ENCODE data around the gene QKI. TPM values are rescaled to one million over a fixed set of nuclear protein-coding genes. Genes with fewer than 3 reads are reported as not detected.
A peak's percentile ranks its signal among the peaks of the same experiment; 100 is the strongest.
"Not testable (repeated sequence)": the region's sequence is repeated elsewhere in the genome, so short reads cannot be mapped to it uniquely, and the experiment has no call there.

The QKI gene
- total RNA-seq, 1 donor from 2014 or later: 459 TPM

- ATAC-seq (no peak), DNase-seq (ENCODE audit: missing footprints) (no peak)
- intact Hi-C loops (cut with DNase I): no loop called here
Measured at GRCh38 chr6:163460307-163460782, 45.8 kb downstream of the QKI start.

DNA sequence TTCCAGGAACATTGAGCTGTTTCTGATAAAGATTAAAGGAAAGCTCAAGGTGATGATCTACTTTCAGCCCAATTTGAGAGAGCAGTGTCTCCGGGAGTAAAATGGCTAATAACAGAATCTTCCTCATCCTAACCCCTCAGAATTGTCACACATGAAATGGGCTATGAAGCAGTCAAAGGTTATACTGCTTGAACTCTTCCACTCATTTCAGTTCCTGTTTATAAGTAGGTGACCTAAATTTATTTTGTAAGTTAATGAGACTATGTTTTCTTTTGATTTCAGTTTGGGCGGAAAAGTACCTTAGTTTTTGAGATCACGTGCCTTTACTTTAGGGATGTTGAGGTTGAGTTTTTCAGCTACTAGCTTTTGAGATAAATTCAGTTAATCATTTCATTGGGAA lies 47.2 kb downstream of the QKI start:
- ATAC-seq (no peak), DNase-seq (ENCODE audit: missing footprints) (no peak)
- intact Hi-C loops (cut with DNase I): no loop called here

DNA sequence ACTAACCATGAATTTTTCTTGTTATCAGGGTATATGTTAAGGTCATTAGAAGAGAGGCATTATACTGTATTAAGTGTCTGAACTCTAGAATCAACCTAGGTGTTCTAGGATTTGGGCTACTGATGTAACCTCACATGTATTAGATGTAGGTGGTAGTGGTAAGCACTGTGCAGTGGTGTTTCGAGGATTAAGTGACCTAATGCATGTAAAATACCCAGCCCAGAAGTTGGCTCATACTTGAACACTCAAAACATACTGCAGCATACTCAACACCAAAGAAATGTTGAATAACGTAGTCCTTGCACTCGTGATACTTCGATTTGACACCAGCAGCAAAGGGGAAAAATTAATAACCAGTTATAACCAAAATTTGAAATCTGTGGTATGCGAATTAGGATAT lies 48.7 kb downstream of the QKI start:
- ATAC-seq: no peak
- DNase-seq (ENCODE audit: missing footprints): no peak
- intact Hi-C loops (cut with DNase I): no loop called here

GRCh38 chr6:163463795-163464194 lies 49.3 kb downstream of the QKI start:
- ATAC-seq (no peak), DNase-seq (ENCODE audit: missing footprints) (no peak)
- intact Hi-C loops (cut with DNase I): no loop called here

DNA sequence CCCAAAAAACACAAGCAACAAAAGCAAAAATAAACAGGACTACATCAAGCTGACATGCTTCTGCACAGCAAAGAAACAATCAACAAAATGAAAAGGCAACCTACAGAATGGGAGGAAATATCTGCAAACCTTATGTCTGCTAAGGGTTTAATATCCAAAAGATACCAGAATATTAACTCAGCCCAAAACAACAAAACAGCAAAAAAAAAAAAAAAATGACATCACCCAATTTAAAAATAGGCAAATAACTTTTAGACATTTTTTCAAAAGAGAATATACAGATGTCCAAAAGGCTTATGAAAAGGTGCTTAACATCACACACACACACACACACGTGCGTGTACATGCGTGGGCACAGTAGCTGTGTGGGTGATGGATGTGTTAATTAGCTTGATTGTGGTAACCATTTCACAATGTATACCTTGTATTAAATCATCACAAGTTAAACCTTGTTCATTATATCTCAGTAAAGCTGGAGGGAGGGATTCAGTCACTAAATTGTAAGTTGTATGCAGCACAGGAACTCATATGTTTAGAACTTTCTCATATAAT lies 52.4 kb downstream of the QKI start:
- DNase-seq (ENCODE audit: missing footprints) (peak; percentile 62), ATAC-seq (peak; percentile 14)
- intact Hi-C loops (cut with DNase I): no loop called here

- no peak for DNase-seq (ENCODE audit: missing footprints)
- no peak for ATAC-seq
Measured at GRCh38 chr6:163468738-163469137, 54.2 kb downstream of the QKI start.

GRCh38 chr6:163469459-163469985 lies 55.0 kb downstream of the QKI start:
- no peak for DNase-seq (ENCODE audit: missing footprints)
- no peak for ATAC-seq
- intact Hi-C loops (cut with DNase I): no loop called here

More at GRCh38 chr6:163468738-163469137, 54.2 kb downstream of the QKI start:
- intact Hi-C loops (cut with DNase I): no loop called here

DNA sequence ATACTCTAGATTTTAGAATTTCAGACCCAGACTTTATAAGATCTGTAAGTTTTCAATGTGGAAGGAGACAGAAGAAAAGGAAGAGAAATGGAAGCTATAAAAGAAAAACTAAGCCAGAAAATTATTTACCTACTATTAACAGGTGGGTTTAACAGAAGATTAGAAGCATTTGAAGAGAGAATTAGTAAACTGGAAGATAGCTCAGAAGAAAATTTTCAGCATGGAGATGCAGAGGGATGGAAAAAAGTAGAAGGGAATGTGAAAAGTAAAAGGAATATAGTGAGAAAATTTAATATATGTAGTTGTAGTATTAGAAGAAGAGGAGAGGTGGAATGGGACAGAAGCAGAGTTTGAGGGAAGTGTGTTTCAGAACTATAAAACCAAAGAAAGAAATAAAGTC lies 56.1 kb downstream of the QKI start:
- ATAC-seq (no peak), DNase-seq (ENCODE audit: missing footprints) (no peak)
- intact Hi-C loops (cut with DNase I): no loop called here

- no peak for DNase-seq (ENCODE audit: missing footprints)
- intact Hi-C loops (cut with DNase I): no loop called here
- no peak for ATAC-seq
Measured at GRCh38 chr6:163474581-163474980, 60.1 kb downstream of the QKI start.

DNA sequence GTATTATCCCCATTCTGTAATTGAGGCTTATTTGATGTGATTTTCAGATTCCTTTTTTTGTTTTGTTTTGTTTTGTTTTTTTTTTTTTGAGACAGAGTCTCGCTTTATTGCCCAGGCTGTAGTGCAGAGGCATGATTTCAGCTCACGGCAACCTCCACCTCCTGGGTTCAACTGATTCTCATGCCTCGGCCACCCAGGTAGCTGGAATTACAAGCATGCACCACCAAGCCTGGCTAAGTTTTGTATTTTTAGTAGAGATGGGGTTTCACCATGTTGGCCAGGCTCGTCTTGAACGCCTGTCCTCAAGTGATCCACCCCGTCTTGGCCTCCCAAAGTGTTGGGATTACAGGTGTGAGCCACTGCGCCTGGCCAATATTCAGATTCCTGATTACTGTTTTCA lies 62.4 kb downstream of the QKI start:
- intact Hi-C loops (cut with DNase I); DNase-seq (ENCODE audit: missing footprints); ATAC-seq: not testable (repeated sequence)

DNA sequence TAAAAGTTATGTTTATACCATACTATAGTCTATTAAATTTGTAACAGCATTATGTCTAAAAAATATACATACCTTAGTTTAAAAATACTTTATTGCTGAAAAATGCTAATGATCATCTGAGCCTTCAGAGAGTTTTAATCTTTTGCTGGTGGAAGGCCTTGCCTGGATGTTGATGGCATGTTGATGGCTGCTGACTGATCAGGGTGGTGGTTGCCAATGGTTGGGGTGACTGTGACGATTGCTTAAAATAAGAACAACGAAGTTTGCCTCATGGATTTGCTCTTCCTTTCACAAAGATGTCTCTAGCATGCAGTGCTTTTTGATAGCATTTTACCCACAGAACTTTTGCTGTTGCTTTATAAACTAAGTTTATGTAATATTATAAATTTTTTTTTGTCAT lies 68.6 kb downstream of the QKI start:
- DNase-seq (ENCODE audit: missing footprints) (no peak), ATAC-seq (no peak)
- intact Hi-C loops (cut with DNase I): no loop called here

- intact Hi-C loops (cut with DNase I): no loop called here
- ATAC-seq: no peak
- DNase-seq (ENCODE audit: missing footprints): no peak
Measured at GRCh38 chr6:163485388-163485851, 70.9 kb downstream of the QKI start.

GRCh38 chr6:163486821-163487220 lies 72.3 kb downstream of the QKI start:
- no peak for DNase-seq (ENCODE audit: missing footprints)
- ATAC-seq: no peak
- intact Hi-C loops (cut with DNase I): no loop called here

DNA sequence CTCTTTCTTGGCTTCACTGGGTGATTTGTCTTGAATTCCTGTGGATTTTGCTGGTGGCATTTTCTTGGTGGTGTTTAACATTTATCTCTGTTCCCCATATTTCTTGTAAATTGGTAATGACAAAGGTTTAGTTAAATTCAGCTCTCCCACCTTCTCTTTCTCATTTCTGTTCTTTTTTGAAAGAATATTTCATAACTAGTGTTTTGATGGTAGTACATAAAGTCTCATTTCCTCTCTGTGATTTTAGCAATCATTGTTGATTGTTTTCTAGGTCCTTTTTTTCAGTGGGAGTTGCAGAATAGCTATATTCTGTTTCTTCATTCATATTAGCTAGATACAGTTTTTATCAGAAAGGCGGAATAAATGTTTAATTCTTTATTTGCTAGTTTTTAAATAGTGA lies 73.1 kb downstream of the QKI start:
- intact Hi-C loops (cut with DNase I): no loop called here

GRCh38 chr6:163489584-163489983 lies 75.1 kb downstream of the QKI start:
- intact Hi-C loops (cut with DNase I): no loop called here
- ATAC-seq (no peak), DNase-seq (ENCODE audit: missing footprints) (no peak)

More for the DNA sequence above, 73.1 kb downstream of the QKI start:
- DNase-seq (ENCODE audit: missing footprints): no peak
- no peak for ATAC-seq

DNA sequence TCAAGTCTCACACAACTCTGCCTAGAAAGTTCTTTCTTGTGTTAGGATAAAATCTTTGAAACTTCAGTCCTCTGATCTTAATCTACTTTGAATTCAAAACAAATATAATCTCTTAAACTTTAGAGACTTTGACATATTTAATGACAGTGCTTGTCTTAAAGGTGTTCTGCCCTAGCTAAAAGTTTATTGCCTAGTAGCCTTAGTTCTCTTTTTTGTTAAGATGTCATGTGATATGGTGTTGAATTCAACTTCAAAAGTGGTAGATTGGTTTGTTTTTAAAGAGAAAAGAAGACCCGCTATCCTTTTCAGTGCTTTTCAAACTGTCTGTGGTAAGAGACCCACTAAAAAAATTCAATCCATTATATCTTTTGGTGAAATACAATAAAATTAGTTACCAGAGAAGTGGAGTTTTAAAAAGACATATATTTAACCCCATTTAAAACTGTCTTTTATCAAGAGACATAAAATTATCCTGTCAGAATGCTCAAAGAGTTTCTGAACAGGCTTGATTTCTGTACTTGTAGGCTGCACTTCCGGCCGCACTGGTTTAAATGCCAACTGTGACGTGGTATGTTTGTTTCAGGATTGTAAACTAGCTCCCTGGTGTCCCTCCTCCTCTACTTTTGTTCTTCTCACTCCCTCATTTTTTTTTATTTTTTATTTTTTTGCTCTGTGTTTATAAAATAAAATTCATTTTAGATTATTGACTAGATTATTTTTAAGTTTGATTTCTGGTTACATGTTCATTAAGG lies 76.5 kb downstream of the QKI start:
- DNase-seq (ENCODE audit: missing footprints) (peak; percentile 79), ATAC-seq (peak; percentile 77)
- intact Hi-C loops (cut with DNase I): no loop called here

- no peak for ATAC-seq
- intact Hi-C loops (cut with DNase I): no loop called here
- DNase-seq (ENCODE audit: missing footprints): no peak
Measured at GRCh38 chr6:163491737-163492300, 77.3 kb downstream of the QKI start.

- no peak for ATAC-seq
- DNase-seq (ENCODE audit: missing footprints): no peak
- intact Hi-C loops (cut with DNase I): no loop called here
Measured at GRCh38 chr6:163494279-163494727, 79.8 kb downstream of the QKI start.

DNA sequence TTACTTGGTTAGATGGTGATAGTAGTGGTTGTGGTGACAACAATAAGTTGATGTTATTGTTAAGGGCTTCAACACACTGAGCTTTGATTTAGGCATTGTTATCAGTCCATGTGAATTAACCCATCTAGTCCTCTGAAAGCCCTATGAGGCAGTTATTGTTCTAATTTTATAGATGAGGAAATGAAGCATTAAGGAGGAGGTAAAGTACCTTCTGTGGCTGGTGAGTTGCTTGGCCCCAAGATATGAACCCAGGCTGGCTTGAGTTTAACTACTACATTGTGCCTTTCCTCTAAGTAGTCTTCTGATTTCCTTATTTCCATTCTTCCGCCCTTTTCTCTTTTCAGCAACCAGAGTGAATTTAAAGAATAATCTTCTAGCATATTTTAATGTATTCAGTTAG lies 81.7 kb downstream of the QKI start:
- DNase-seq (ENCODE audit: missing footprints) (no peak), ATAC-seq (no peak)
- intact Hi-C loops (cut with DNase I): no loop called here

GRCh38 chr6:163500105-163500504 lies 85.6 kb downstream of the QKI start:
- ATAC-seq: peak; percentile 20
- intact Hi-C loops (cut with DNase I): no loop called here
- DNase-seq (ENCODE audit: missing footprints): no peak
